ENCODE results near the gene FDXACB1.

The FDXACB1 gene

DNA sequence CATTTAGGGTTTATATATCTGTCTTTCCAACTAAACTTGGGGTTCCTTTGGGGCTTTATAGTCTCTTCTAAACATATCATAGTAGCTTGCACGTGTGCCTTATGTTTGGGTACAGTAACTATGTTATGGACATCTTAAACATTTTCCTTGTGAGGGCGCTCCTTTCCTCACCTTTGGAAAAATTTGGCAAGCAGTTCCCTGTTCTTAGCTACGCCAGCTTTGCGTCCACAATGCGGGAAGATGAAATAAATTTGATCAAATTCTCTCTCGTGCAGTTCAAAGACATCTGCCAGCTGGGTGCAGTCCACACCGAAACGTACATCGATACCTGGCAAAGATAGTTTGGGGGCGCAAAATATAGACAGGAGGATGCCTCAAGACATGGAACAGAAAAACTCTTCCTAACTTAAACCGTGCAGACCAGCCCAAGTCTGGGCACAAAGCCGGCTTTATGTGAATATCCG, 548 bp downstream of the FDXACB1 start:
- TF ChIP-seq, protein P1, sequence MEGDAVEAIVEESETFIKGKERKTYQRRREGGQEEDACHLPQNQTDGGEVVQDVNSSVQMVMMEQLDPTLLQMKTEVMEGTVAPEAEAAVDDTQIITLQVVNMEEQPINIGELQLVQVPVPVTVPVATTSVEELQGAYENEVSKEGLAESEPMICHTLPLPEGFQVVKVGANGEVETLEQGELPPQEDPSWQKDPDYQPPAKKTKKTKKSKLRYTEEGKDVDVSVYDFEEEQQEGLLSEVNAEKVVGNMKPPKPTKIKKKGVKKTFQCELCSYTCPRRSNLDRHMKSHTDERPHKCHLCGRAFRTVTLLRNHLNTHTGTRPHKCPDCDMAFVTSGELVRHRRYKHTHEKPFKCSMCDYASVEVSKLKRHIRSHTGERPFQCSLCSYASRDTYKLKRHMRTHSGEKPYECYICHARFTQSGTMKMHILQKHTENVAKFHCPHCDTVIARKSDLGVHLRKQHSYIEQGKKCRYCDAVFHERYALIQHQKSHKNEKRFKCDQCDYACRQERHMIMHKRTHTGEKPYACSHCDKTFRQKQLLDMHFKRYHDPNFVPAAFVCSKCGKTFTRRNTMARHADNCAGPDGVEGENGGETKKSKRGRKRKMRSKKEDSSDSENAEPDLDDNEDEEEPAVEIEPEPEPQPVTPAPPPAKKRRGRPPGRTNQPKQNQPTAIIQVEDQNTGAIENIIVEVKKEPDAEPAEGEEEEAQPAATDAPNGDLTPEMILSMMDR (IDR thresholded peaks at IDR 0.05) = no peak
- TF ChIP-seq ZFX (IDR thresholded peaks at IDR 0.05; ENCODE audit: borderline replicate concordance) = no peak
- peak overlapping the region; percentile 98 for H3K27ac ChIP-seq

DNA sequence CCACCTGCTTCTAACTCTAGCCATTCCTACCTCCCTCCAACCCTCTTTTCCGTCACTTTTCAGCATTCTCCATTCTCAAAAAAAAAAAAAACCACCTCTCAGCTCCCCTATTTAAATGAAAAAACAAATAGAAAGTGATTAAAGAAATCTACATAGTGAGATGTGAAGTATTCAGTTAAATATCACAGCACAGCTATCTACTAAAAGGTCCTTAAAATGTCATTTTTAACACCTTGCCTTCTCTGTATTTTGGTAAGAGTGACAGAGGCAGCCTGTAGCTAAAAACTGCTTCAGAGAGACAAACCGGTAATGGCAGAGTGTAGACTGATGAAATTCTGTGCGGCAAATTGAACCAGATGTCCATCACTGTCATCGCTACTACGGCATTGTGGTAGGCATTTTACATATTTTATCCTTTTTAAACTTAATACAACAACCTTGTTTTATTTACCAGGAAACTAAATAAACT, 7.2 kb downstream of the FDXACB1 start:
- TF ChIP-seq ZFX (IDR thresholded peaks at IDR 0.05; ENCODE audit: borderline replicate concordance) = no peak
- TF ChIP-seq, protein P1 (IDR thresholded peaks at IDR 0.05) = no peak
- peak overlapping the region; percentile 82 for H3K27ac ChIP-seq

- H3K27ac ChIP-seq = peak within 1 kb of the TSS; percentile 82
- TF ChIP-seq, protein P1 (IDR thresholded peaks at IDR 0.05) = peak; percentile 36
- TF ChIP-seq ZFX (IDR thresholded peaks at IDR 0.05; ENCODE audit: borderline replicate concordance) = no peak
These were observed 7.9 kb downstream of the FDXACB1 start, which contains the start of gene ALG9 for GRCh38 chr11:111870886-111871692. Gene ALG9, minus strand, starts transcription at chr11:111871581. Its CDS starts 99 bp downstream, at chr11:111871482.

DNA sequence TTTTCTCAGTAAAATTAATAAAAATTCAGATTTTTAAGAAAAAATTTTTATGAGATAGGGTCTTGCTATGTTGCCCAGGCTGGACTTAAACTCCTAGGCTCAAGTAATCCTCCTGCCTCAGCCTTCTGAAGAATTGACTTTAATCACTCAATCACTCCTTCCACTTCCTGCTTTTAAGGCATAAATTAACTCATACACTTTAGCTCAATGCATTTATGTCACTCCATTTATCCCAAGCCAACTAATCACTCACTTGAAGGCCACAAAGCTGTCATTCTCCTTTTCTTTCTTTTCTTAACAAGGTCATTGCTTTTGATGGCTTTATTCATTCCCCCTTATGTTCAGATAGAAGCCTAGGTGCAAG, 8.5 kb downstream of the FDXACB1 start:
- no peak for TF ChIP-seq ZFX (IDR thresholded peaks at IDR 0.05; ENCODE audit: borderline replicate concordance)
- TF ChIP-seq, protein P1 (IDR thresholded peaks at IDR 0.05) = no peak
- H3K27ac ChIP-seq = peak overlapping the region; percentile 82

DNA sequence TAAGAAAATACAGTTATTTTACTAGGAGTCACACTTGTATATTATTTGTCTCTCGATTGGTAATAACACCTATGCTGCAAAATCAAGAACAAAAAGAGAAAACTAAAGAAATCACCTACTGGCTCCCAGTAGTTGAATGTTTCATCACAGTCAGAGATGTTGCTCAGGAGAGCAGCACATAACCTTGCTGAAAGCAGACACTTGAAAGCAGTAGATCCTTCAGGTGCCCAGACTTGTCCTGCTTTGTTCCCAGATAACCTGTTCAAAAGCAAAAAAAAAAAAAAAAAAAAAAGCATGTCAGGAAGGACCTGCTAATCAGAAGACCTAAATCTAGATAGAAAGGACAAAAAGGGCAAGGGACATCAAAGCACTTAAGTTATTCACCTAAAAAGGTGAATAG, 8.9 kb downstream of the FDXACB1 start:
- H3K27ac ChIP-seq = peak overlapping the region; percentile 82
- TF ChIP-seq, protein P1 (IDR thresholded peaks at IDR 0.05) = no peak
- TF ChIP-seq ZFX (IDR thresholded peaks at IDR 0.05; ENCODE audit: borderline replicate concordance) = no peak

DNA sequence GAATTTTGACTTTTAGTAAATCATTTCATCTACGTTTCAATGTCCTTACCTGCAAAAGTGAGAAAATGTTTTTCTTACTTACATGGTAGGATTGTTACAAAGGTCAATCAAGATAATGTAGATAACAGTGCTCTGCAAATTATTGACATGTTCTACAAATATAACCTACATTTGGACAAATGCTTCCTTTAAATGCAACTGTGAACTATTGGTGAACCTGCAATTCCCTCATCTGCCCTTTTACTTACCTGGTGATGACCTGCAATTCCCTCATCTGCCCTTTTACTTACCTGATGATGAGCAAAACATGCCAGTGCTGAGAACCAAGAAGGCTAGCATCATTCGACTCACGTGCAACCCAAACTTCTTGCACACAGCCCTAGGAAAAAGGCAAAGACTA, 18.7 kb downstream of the FDXACB1 start:
- no peak overlapping the region for H3K27ac ChIP-seq
- TF ChIP-seq ZFX (IDR thresholded peaks at IDR 0.05; ENCODE audit: borderline replicate concordance) = no peak
- TF ChIP-seq, protein P1 (IDR thresholded peaks at IDR 0.05) = no peak

GRCh38 chr11:111855506-111855905, 23.5 kb downstream of the FDXACB1 start:
- TF ChIP-seq ZFX (IDR thresholded peaks at IDR 0.05; ENCODE audit: borderline replicate concordance) = no peak
- TF ChIP-seq, protein P1 (IDR thresholded peaks at IDR 0.05) = no peak
- H3K27ac ChIP-seq = no peak overlapping the region

All from 22Rv1 (cell line).